Hepatocyte (in vitro differentiated cells): ENCODE results near the gene UGT1A1. TPM values are rescaled to one million over a fixed set of nuclear protein-coding genes. Genes with fewer than 3 reads are reported as not detected.

ENCODE experiments used
- DNase-seq: peaks from one replicate; pipeline ENCODE4 v3.0.0-alpha.2; 2016; ENCODE audit warnings: low spot score
- H2AFZ ChIP-seq: fragments of 200-600 bp; sonication (generic); 2 replicates; pipeline ENCODE4 v1.6.0; 2016; ENCODE audit warnings: antibody characterized with exemption, mild to moderate bottlenecking
- H3K27ac ChIP-seq: fragments of 200-600 bp; sonication (generic); 2 replicates; pipeline ENCODE4 v1.5.1; 2016; ENCODE audit warnings: mild to moderate bottlenecking
- H3K27me3 ChIP-seq: fragments of 200-600 bp; sonication (generic); 2 replicates; pipeline ENCODE4 v1.6.1; 2016
- H3K36me3 ChIP-seq: fragments of 200-600 bp; sonication (generic); replicated peaks from 2 replicates; pipeline ENCODE4 v1.5.1; 2016; ENCODE audit warnings: low read depth; ENCODE audit not compliant: insufficient read depth
- H3K4me1 ChIP-seq: fragments of 200-600 bp; sonication (generic); 2 replicates; pipeline ENCODE4 v1.5.1; 2016; ENCODE audit warnings: mild to moderate bottlenecking, moderate library complexity; ENCODE audit not compliant: insufficient read depth
- H3K4me2 ChIP-seq: fragments of 200-600 bp; sonication (generic); 2 replicates; pipeline ENCODE4 v1.6.0; 2016
- H3K4me3 ChIP-seq: fragments of 200-600 bp; sonication (generic); 2 replicates; pipeline ENCODE4 v1.5.1; 2016; ENCODE audit warnings: mild to moderate bottlenecking
- H3K79me2 ChIP-seq: fragments of 200-600 bp; sonication (generic); 2 replicates; pipeline ENCODE4 v1.6.0; 2017; ENCODE audit warnings: mild to moderate bottlenecking
- H3K9me2 ChIP-seq: fragments of 200-600 bp; sonication (generic); replicated peaks from 2 replicates; pipeline ENCODE4 v1.6.0; 2017; ENCODE audit warnings: mild to moderate bottlenecking; ENCODE audit not compliant: insufficient read depth
- H3K9me3 ChIP-seq: fragments of 200-600 bp; sonication (generic); 2 replicates; pipeline ENCODE4 v1.5.1; 2016; ENCODE audit warnings: low read depth, mild to moderate bottlenecking
- H4K20me1 ChIP-seq: fragments of 200-600 bp; sonication (generic); 2 replicates; pipeline ENCODE4 v1.6.0; 2016; ENCODE audit warnings: mild to moderate bottlenecking; ENCODE audit not compliant: insufficient read depth, poor library complexity, severe bottlenecking
- EZH2 ChIP-seq: fragments of 200-600 bp; sonication (generic); IDR thresholded peaks from 2 replicates; pipeline ENCODE4 v1.6.1; 2016; ENCODE audit warnings: antibody characterized with exemption, mild to moderate bottlenecking, borderline replicate concordance
- EZH2phosphoT487 ChIP-seq: fragments of 200-600 bp; sonication (generic); IDR thresholded peaks from one replicate; pipeline ENCODE4 v1.6.1; 2018; ENCODE audit warnings: antibody characterized with exemption, mild to moderate bottlenecking, low read depth, moderate library complexity; ENCODE audit not compliant: unreplicated experiment, severe bottlenecking
- WGBS: methylation state at CpG from one replicate; pipeline ENCODE4 v1.1.6; 2016; ENCODE audit warnings: low lambda C conversion rate; ENCODE audit errors: missing lambda C conversion rate; 5-methylcytosine and 5-hydroxymethylcytosine counted together
- polyA plus RNA-seq: library from polyadenylated mRNA; unstranded; fragments of >200 nt; fragmentation: Nextera tagmentation; extraction: Ambion mirVana; gene quantifications from 2 replicates; pipeline ENCODE4 v1.2.1, GENCODE V29; 2016
- total RNA-seq: library from RNA; depleted of rRNA; stranded (reverse); fragments of >200 nt; gene quantifications from 2 replicates; pipeline ENCODE4 v1.2.3, GENCODE V29; 2014
- TF ChIP-seq, protein P1 (sequence below): fragments of 200-600 bp; sonication (generic); IDR thresholded peaks from 2 replicates; pipeline ENCODE4 v1.5.1; 2016; ENCODE audit warnings: antibody characterized with exemption, mild to moderate bottlenecking; ENCODE audit not compliant: poor library complexity

Gene UGT1A1
- total and polyA plus RNA-seq, 2 experiments from 2014 or later, result 0.53 to 0.91 TPM

GRCh38 chr2:233803292-233803911, 43.3 kb downstream of the UGT1A1 start:
- H2AFZ ChIP-seq, result no peak overlapping the region
- no peaks in the 10 kb centered on the region for H3K9me2 ChIP-seq
- no peaks in the 10 kb centered on the region for H3K79me2 ChIP-seq
- no peaks in the 10 kb centered on the region for H4K20me1 ChIP-seq
- no peak overlapping the region for H3K27ac ChIP-seq
- no peak overlapping the region for H3K4me2 ChIP-seq
- H3K27me3 ChIP-seq, result no peaks in the 10 kb centered on the region
- H3K4me1 ChIP-seq, result no peaks in the 10 kb centered on the region
- TF ChIP-seq EZH2, result no peak
- no peak for TF ChIP-seq EZH2phosphoT487
- TF ChIP-seq, protein P1, sequence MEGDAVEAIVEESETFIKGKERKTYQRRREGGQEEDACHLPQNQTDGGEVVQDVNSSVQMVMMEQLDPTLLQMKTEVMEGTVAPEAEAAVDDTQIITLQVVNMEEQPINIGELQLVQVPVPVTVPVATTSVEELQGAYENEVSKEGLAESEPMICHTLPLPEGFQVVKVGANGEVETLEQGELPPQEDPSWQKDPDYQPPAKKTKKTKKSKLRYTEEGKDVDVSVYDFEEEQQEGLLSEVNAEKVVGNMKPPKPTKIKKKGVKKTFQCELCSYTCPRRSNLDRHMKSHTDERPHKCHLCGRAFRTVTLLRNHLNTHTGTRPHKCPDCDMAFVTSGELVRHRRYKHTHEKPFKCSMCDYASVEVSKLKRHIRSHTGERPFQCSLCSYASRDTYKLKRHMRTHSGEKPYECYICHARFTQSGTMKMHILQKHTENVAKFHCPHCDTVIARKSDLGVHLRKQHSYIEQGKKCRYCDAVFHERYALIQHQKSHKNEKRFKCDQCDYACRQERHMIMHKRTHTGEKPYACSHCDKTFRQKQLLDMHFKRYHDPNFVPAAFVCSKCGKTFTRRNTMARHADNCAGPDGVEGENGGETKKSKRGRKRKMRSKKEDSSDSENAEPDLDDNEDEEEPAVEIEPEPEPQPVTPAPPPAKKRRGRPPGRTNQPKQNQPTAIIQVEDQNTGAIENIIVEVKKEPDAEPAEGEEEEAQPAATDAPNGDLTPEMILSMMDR, result no peak
- H3K4me3 ChIP-seq, result no peak overlapping the region
- DNase-seq, result no peak
- 81% methylated on average over 2 of the region's 2 CpGs for WGBS
- no peaks in the 10 kb centered on the region for H3K36me3 ChIP-seq
- H3K9me3 ChIP-seq, result no peaks in the 10 kb centered on the region

DNA sequence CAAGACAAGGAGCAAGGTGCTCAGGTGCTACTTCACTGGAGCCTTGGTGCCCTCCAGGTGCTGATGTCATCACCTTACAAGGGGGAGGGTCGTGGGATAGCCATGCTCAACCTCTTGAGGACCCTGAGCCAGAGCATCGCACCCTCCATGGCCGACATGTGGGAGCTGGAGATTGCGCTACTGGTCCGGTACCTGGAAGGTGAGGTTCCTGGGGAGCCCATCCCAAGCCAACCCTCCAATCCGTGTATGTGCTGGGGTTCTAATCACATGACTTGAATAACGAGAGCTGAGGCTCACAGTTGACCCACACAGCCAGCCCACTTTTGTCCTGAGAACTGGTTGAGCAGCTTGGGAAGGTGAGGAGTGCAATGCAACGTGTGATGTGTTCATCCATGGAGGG, 43.9 kb downstream of the UGT1A1 start:
- 68% methylated on average over 8 of the region's 8 CpGs for WGBS
- Histone ChIP-seq H3K27ac (no peak overlapping the region), H3K79me2 (no peaks in the 10 kb centered on the region), H3K9me2 (no peaks in the 10 kb centered on the region), H3K4me2 (no peak overlapping the region), H2AFZ (no peak overlapping the region), H3K36me3 (no peaks in the 10 kb centered on the region), H3K27me3 (no peaks in the 10 kb centered on the region), H4K20me1 (no peaks in the 10 kb centered on the region), H3K9me3 (no peaks in the 10 kb centered on the region), H3K4me1 (no peaks in the 10 kb centered on the region), H3K4me3 (no peak overlapping the region)
- TF ChIP-seq EZH2 (no peak), EZH2phosphoT487 (no peak)
- TF ChIP-seq, protein P1, result no peak
- no peak for DNase-seq

DNA sequence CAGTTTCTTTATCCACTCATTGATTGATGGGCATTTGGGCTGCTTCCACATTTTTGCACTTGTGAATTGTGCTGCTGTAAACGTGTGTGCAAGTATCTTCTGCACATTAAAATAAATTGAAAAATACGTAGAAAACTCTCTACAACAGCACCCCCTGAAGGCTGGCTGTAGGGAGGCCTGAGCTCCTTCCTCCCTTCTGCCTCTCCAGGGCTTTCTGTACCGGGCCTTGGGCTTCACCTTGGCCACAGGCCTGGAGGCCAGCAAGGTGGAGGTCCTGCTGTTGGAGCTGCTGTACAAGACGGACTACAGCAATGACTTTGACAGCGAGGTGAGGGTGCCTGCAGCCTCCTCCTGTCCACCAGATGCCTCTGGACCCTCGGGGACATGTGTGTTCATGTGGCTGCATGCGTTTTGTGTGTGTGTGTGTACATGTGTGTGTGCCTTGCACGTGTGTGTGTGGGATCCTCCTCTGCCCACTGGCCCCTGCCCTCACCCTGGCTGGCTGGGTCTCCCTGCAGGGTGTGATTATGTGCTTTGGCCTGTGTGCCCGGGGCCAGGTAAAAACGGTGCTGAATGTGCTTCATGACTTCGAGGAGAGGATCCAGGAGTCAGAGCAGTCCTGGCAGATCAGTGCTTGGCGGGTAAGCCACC, 47.3 kb downstream of the UGT1A1 start:
- no peak for DNase-seq
- no peak overlapping the region for H3K4me2 ChIP-seq

More for the DNA sequence above, 47.3 kb downstream of the UGT1A1 start:
- no peaks in the 10 kb centered on the region for H3K36me3 ChIP-seq
- no peaks in the 10 kb centered on the region for H3K79me2 ChIP-seq
- H3K4me1 ChIP-seq, result no peaks in the 10 kb centered on the region
- no peaks in the 10 kb centered on the region for H3K9me2 ChIP-seq
- H2AFZ ChIP-seq, result no peak overlapping the region
- H3K27me3 ChIP-seq, result no peaks in the 10 kb centered on the region
- WGBS, result 72% methylated on average over 12 of the region's 12 CpGs
- H3K9me3 ChIP-seq, result no peaks in the 10 kb centered on the region
- TF ChIP-seq EZH2phosphoT487 (no peak), EZH2 (no peak)
- TF ChIP-seq, protein P1, result no peak
- H3K4me3 ChIP-seq, result no peak overlapping the region
- no peaks in the 10 kb centered on the region for H4K20me1 ChIP-seq
- no peak overlapping the region for H3K27ac ChIP-seq
